ENCODE measurements around the gene MCM3. TPM values are rescaled to one million over a fixed set of nuclear protein-coding genes. Genes with fewer than 3 reads are reported as not detected.

MCM3 gene
- total RNA-seq, 1 experiment from 2014 or later: 24.9 TPM

DNA sequence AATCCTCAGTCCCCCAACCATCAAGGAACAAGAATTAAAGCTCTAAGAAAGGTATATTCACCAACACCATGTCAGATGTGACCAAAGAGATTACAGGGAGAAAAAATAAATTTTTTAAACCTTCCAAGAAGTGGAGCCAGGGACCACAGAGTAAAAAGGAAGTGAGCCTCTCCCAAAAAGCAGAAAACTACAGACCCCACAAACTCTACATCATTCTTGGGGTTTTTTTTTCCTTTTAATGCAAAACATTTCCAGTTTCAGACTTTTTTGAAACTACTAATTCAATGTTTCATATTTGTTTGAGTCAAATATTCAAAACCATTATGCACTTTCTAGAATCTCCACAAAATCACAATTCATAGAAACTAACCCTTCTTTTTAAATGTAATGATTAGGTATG, 33.4 kb downstream of the MCM3 start:
- H3K36me3 Mint-ChIP-seq (ENCODE audit: insufficient read depth, unreplicated experiment): no peaks in the 10 kb centered on the region
- DNase-seq (ENCODE audit: unreplicated experiment): no peak
- TF ChIP-seq, protein P1, sequence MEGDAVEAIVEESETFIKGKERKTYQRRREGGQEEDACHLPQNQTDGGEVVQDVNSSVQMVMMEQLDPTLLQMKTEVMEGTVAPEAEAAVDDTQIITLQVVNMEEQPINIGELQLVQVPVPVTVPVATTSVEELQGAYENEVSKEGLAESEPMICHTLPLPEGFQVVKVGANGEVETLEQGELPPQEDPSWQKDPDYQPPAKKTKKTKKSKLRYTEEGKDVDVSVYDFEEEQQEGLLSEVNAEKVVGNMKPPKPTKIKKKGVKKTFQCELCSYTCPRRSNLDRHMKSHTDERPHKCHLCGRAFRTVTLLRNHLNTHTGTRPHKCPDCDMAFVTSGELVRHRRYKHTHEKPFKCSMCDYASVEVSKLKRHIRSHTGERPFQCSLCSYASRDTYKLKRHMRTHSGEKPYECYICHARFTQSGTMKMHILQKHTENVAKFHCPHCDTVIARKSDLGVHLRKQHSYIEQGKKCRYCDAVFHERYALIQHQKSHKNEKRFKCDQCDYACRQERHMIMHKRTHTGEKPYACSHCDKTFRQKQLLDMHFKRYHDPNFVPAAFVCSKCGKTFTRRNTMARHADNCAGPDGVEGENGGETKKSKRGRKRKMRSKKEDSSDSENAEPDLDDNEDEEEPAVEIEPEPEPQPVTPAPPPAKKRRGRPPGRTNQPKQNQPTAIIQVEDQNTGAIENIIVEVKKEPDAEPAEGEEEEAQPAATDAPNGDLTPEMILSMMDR (IDR thresholded peaks at IDR 0.05; ENCODE audit: unreplicated experiment): no peak
- ChIA-PET POLR2A (interaction anchor here (0.6 kb wide), 1 partner anchor 111 kb away, joined by 3 read pairs; no protein-coding TSS in a partner anchor), CTCF (interaction anchor here (1.2 to 5.6 kb wide), 3 partner anchors 12 to 97 kb away, joined by 3 to 48 read pairs (median 11); no protein-coding TSS in a partner anchor)
- intact Hi-C loops (cut with micrococcal nuclease): no loop called here
- no TSS peak for BruUV-seq (replicated peaks)
- H3K27ac Mint-ChIP-seq (ENCODE audit: low read depth, unreplicated experiment): no peak overlapping the region
- H3K4me1 Mint-ChIP-seq (ENCODE audit: insufficient read depth, unreplicated experiment): peaks cover 7% of the 10 kb centered on the region
- H3K27me3 Mint-ChIP-seq (ENCODE audit: insufficient read depth, unreplicated experiment): peaks cover 60% of the 10 kb centered on the region
- no peaks in the 10 kb centered on the region for H3K9me3 Mint-ChIP-seq (ENCODE audit: unreplicated experiment)
- H3K4me3 Mint-ChIP-seq (ENCODE audit: unreplicated experiment): no peak overlapping the region

DNA sequence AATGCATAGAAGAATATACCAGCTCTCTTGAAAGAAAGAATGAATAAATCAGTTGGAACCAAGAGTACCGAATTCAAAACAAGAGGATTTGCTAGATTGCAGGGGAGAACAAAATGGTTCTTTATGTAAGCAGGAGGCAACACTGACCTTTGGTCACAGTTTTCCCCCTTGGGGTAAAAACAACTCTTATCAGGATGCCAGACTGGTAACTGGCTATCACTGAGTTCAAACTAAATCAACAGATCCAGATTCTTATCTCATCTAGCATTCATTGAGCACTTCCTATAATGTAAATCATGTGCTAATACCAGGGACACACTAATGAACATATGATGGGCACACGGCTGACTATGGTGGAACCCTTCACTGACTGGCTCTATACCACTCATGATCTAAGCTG, 35.5 kb downstream of the MCM3 start:
- H3K27me3 Mint-ChIP-seq (ENCODE audit: insufficient read depth, unreplicated experiment): peaks cover 45% of the 10 kb centered on the region
- no TSS peak for BruUV-seq (replicated peaks)
- no peak for DNase-seq (ENCODE audit: unreplicated experiment)
- H3K36me3 Mint-ChIP-seq (ENCODE audit: insufficient read depth, unreplicated experiment): no peaks in the 10 kb centered on the region
- peaks cover 5% of the 10 kb centered on the region for H3K4me1 Mint-ChIP-seq (ENCODE audit: insufficient read depth, unreplicated experiment)
- H3K9me3 Mint-ChIP-seq (ENCODE audit: unreplicated experiment): no peaks in the 10 kb centered on the region
- CTCF ChIA-PET: interaction anchor here (0.6 to 5.6 kb wide), 3 partner anchors 14 to 153 kb away, joined by 3 to 48 read pairs (median 4); no protein-coding TSS in a partner anchor
- no peak overlapping the region for H3K4me3 Mint-ChIP-seq (ENCODE audit: unreplicated experiment)
- TF ChIP-seq, protein P1 (IDR thresholded peaks at IDR 0.05; ENCODE audit: unreplicated experiment): no peak
- intact Hi-C loops (cut with micrococcal nuclease): no loop called here
- POLR2A ChIA-PET: interaction anchor here (0.6 kb wide), 1 partner anchor 15 kb away, joined by 3 read pairs; no protein-coding TSS in a partner anchor
- H3K27ac Mint-ChIP-seq (ENCODE audit: low read depth, unreplicated experiment): no peak overlapping the region

DNA sequence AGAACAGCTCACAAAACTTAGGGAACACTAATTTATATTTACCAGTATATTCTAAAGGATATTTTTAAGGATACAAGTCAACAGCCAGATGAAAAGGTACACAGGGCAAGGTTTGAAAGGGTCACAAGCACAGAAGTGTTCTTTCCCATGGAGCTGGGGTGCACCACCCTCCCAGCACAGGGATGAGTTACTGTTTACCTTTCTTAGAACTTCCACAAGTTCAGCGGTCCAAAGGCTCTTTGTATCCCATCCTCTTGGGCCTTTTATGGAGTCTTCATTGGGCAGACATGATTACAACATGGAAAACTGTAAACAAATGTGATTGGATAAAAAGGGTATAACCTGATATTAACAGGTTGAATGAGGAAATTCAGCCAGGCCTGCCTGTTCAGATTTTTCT, 39.1 kb downstream of the MCM3 start:
- Mint-ChIP-seq H3K4me3 (ENCODE audit: unreplicated experiment) (no peak overlapping the region), H3K4me1 (ENCODE audit: insufficient read depth, unreplicated experiment) (no peaks in the 10 kb centered on the region), H3K36me3 (ENCODE audit: insufficient read depth, unreplicated experiment) (no peaks in the 10 kb centered on the region), H3K27ac (ENCODE audit: low read depth, unreplicated experiment) (no peak overlapping the region), H3K27me3 (ENCODE audit: insufficient read depth, unreplicated experiment) (peaks cover 18% of the 10 kb centered on the region), H3K9me3 (ENCODE audit: unreplicated experiment) (no peaks in the 10 kb centered on the region)
- TF ChIP-seq, protein P1 (IDR thresholded peaks at IDR 0.05; ENCODE audit: unreplicated experiment): no peak
- ChIA-PET POLR2A (no interaction called here), CTCF (interaction anchor here (0.5 to 1.3 kb wide), 4 partner anchors 18 to 589 kb away, joined by 3 to 5 read pairs (median 4); no protein-coding TSS in a partner anchor)
- no TSS peak for BruUV-seq (replicated peaks)
- DNase-seq (ENCODE audit: unreplicated experiment): no peak
- intact Hi-C loops (cut with micrococcal nuclease): no loop called here

DNA sequence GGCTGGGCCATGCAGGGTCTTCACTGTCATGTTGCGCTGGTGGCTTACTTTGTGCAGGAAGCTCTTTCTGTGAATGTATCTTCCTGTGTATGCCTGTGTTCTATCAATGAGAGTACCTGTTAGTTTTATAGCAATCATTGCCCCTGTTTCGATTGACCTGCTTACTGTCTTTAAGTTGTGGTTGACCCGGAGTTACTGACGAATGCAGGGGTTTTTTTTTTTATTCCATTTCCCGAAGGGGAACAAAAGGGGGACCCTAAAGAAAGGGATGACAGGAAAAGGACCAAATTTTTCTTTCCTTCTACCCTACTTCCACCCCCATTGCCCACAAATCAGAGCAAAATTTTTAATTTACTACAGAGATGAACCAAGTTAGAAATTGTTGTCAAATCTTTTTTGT, 40.1 kb downstream of the MCM3 start, which contains the start of gene IL17F:
Gene IL17F, minus strand, starts transcription at position 101 of the 400 bp plus-strand sequence. Its CDS starts 71 bp downstream, at position 30.
- no peaks in the 10 kb centered on the region for H3K9me3 Mint-ChIP-seq (ENCODE audit: unreplicated experiment)
- DNase-seq (ENCODE audit: unreplicated experiment): no peak
- H3K27me3 Mint-ChIP-seq (ENCODE audit: insufficient read depth, unreplicated experiment): peaks cover 12% of the 10 kb centered on the region
- intact Hi-C loops (cut with micrococcal nuclease): no loop called here
- no TSS peak for BruUV-seq (replicated peaks)
- ChIA-PET POLR2A (no interaction called here), CTCF (interaction anchor here (1.2 to 3.0 kb wide), 3 partner anchors 10 to 19 kb away, joined by 4 to 25 read pairs (median 4); no protein-coding TSS in a partner anchor)
- no peaks in the 10 kb centered on the region for H3K36me3 Mint-ChIP-seq (ENCODE audit: insufficient read depth, unreplicated experiment)
- no peak within 1 kb of the TSS for H3K27ac Mint-ChIP-seq (ENCODE audit: low read depth, unreplicated experiment)
- H3K4me3 Mint-ChIP-seq (ENCODE audit: unreplicated experiment): no peak within 1 kb of the TSS
- no peaks in the 10 kb centered on the region for H3K4me1 Mint-ChIP-seq (ENCODE audit: insufficient read depth, unreplicated experiment)
- TF ChIP-seq, protein P1 (IDR thresholded peaks at IDR 0.05; ENCODE audit: unreplicated experiment): no peak

Measured in MCF 10A (cell line).